Measurements from ENCODE around the gene RPAIN. TPM values are rescaled to one million over a fixed set of nuclear protein-coding genes. Genes with fewer than 3 reads are reported as not detected.

RPAIN gene
- total and polyA plus RNA-seq, 2 of the 8 experiments (the other 6 are each of a cell fraction or from before 2014, with no cell fraction given), result 54.5 to 57.7 TPM

DNA sequence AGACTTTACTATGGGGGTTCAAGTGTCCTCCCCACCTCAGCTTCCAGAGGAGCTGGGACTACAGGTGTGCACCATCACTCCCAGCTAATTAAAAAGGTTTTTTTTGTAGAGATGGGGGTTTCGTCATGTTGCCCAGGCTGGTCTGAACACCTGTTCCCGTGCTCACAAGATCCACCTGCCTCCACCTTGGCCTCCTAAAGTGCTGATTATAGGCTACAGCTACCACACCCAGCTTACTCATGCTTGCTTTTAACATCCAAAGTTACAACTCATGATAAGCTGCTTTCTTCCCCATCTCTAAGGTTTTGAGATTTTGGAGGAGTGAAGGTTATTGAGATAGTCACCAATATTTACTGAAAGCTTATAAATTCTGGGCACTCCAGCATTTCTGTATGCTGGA lies 3.1 kb upstream of the RPAIN start (continued):
- TF ChIP-seq HDAC2 (IDR thresholded peaks at IDR 0.05; ENCODE audit: borderline replicate concordance in 1 of 2, low read depth in 2 of 2, low read length in 2 of 2), result no peak
- no peak for TF ChIP-seq SP1 (IDR thresholded peaks at IDR 0.05; ENCODE audit: low read depth, low read length)
- no peak for TF ChIP-seq ZNF274 (IDR thresholded peaks at IDR 0.05; ENCODE audit: borderline replicate concordance, extremely low read depth, low read length)
- TF ChIP-seq, protein P1, sequence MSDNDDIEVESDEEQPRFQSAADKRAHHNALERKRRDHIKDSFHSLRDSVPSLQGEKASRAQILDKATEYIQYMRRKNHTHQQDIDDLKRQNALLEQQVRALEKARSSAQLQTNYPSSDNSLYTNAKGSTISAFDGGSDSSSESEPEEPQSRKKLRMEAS (IDR thresholded peaks at IDR 0.05), result no peak
- TF ChIP-seq NRF1 (IDR thresholded peaks at IDR 0.05; ENCODE audit: low read depth, low read length), result no peak
- no peak for TF ChIP-seq JUND (IDR thresholded peaks at IDR 0.05; ENCODE audit: low read length)
- TF ChIP-seq BCL11A (IDR thresholded peaks at IDR 0.05; ENCODE audit: low read depth in 2 of 2, low read length in 2 of 2), result no peak
- TF ChIP-seq, protein P2, sequence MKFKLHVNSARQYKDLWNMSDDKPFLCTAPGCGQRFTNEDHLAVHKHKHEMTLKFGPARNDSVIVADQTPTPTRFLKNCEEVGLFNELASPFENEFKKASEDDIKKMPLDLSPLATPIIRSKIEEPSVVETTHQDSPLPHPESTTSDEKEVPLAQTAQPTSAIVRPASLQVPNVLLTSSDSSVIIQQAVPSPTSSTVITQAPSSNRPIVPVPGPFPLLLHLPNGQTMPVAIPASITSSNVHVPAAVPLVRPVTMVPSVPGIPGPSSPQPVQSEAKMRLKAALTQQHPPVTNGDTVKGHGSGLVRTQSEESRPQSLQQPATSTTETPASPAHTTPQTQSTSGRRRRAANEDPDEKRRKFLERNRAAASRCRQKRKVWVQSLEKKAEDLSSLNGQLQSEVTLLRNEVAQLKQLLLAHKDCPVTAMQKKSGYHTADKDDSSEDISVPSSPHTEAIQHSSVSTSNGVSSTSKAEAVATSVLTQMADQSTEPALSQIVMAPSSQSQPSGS (IDR thresholded peaks at IDR 0.05; ENCODE audit: low read length), result no peak

All from H1 (cell line).